Stimulated activated CD4-positive, alpha-beta T cell treated with anti-CD3 and anti-CD28 coated beads, Interleukin-1b, Interleukin-23, amount 100 ng/mL, for 4 hours (primary cell): ENCODE measurements around the gene AFG1L.
"Not testable (repeated sequence)": the region's sequence is repeated elsewhere in the genome, so short reads cannot be mapped to it uniquely, and the experiment has no call there.

Experiments
- DNase-seq, 2 donors: peaks; one replicate each; pipeline ENCODE4 v3.0.0-alpha.2; 2020; ENCODE audit warnings: low read depth in 2 of 2

Gene AFG1L

DNA sequence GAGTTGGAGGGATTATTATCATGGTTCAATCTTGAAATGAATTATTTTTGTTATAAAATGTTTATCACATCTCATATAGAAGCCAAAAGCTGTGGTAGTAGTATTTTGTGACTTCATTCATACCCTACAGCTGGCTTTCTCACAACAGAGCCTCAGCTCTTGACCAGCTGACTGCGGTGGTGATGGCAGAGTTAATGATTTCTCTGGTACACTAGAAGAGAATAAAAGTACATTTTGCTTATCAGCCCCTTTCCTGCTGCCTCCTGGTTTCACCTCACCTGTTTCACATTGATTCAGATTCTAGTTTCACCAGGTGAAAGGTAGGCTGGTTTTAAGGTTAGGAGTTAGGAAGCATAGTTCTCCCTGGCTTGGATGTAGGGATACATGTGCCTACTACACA lies 55.7 kb downstream of the AFG1L start:
- no peak for DNase-seq

DNA sequence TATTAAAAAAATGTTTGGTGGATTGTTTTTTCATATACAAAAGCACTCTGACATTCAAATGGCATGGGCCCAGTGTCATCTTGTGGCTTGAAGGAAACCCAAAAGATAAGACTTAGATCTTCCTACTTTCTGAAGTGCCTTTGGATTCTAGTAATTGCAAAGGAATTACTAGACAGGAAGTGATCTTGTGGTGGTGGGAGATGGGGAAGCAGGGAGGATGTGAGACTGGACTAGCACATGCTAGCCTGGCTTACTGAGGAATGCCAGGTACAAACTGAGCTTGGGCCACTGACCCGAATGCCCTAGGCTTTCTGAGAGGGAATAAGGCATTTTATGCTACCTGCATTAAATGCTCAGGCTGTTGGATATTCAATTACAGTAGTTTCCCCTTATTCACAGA lies 59.0 kb downstream of the AFG1L start:
- no peak for DNase-seq

DNA sequence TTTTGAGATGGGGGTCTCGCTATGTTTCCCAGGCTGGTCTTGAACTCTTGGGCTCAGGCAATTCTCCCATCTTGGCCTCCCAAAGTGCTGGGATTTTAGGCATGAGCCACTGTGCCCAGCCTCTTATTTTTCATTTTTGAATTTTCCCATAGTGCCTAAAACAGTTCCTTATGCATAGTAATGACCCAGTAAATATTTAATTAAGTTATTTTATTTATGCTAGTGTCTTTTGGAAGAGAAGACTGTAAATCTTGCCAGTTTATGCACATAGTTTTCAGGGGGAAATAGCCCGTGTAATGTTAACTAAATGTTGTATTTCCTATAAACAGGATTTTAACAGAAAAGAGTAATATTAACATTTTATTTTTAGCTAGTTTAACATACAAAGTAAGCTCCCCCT lies 60.3 kb downstream of the AFG1L start:
- DNase-seq = no peak

DNA sequence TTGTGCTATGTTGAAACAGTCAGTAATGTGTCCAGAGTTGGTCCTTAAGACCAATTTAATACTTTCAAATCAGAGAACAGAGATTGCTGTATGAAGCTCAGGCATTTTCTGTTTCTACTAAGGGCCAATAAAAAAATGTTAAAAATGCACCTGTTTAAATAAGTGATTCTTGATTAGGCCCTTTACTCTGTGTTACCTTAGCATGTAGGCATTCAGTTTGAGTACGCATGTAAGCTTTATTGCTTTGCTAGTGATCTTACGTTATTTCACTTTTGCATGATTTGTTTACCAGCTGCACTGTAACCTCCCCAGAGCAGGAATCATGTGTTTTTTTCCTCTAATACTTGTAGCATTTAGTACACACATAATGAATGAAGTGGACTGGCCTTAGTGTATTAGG lies 61.0 kb downstream of the AFG1L start:
- no peak for DNase-seq

DNA sequence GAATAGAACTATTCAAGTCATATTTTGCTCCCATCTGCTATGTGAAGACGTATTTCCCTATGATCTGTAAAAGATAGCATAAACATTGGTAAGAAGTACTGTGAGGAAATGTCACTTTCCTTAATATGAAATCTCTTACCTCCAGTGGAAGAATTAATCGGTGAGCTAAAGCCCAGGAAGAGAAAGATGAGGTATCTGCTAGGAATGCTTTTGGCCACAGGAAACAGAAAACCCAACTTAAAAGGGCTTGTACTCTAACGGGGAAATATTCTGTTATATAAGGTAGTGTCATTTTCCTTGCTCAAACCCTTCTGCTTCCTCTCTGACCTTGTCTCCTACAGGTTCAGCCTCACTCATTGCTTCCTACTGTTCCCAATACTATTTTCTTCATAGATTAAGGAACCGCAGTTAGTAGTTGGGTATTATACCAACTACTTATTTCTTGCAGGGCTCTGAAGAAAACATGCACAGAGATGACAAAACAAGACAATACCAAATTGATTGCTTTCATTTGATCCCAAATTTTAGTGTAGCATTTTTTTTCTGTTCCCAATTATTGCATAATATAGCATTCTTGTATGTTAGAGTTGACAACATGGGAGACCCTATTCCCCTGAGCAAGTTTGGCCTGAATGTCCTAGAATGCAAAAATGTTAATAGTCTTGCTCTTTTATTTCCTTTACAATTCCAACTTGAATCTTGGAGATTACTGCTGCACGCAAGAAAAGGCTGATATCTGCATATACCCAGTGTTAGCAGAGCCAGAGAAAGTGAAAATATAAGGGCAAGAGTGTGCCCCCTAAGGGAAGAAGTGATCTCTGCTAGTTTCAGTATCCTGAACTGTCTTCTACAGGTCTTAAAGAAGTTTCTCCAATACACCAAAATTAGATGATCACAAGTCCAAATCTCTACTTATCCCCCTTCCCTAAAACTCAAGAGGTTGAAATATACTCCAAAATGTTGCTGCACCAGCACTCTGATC lies 65.3 kb downstream of the AFG1L start:
- DNase-seq = no peak

DNA sequence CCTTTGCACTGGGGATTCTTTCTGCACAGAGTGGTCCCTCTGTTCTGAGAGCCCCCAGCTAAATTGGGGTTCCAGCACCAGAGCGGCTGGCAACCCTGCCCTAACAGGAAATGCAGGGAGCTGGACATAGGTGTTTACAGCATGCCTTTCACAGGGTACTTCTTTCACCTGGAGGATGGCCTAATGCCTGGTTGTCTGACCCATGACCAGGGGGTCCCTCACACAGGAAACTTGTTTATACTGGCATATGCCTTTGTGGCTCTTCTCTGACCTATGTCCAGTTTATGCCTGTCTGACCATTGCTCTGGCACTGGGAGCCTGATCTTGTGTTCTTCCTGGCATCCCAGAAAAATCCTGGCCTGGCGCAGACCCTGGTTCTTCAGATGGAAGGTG lies 66.1 kb downstream of the AFG1L start:
- DNase-seq = no peak

DNA sequence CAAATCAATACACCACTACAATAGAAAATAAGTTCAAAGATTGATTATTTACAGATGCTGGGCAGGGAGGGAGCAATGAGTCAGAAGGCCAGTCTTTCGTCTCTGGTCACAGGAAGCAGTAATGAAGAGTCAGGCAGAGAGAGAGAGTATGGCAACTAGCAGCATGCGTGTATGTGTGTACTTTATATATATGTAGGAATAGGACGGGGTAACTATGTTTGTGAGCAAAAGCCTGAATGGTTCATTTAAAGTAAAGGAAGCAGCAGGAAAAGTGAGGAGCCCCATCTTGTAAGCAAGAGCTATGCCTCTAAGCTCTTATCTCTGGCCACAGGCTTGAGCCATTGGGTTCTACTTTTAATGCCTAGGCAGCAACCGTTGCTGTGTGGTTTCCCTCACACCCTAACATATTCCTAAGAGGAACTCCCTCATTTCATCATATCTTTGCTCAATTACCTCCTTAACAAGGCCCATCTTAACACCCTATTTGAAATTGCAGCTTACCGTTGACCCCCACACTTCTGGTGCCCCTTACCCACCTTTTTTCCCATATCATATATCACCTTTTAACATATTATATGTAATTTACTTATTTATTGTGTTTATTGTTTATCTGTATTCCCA lies 66.6 kb downstream of the AFG1L start:
- no peak for DNase-seq

DNA sequence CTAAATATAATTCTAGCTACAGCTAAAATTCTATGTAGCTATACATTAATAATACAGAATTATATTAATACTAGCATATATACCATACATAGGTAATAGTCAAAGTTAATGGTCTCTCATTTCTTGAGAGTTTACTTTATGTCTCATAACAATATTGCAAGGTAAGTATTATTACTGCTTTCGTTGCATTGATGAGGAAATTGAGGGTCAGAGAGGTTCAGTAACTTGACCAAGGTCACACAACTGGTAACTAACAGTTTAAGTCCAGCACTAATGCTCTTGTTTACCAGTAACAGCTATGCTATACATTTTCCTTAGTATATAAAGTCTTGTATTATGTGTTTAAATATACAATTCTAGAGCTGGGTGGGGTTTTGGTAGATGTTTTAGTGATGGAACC lies 67.6 kb downstream of the AFG1L start:
- no peak for DNase-seq

DNA sequence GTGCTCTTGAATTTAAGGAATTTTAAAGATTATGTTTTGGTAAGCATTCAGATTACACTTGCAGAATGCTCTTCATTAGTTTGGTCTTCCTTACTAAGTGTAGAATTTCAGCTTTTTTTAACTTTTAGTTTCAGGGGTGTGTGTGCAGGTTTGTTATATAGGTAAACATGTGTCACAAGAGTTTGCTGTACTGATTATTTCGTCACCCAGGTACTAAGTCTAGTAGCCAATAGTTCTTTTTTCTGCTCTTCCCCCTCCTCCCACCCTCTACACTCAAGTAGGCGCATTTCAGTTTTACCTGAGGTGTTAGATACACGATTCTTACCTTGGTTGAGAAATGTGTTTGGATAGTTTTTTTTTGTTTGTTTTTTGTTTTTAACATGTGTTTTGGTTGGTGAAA lies 68.3 kb downstream of the AFG1L start:
- no peak for DNase-seq

DNA sequence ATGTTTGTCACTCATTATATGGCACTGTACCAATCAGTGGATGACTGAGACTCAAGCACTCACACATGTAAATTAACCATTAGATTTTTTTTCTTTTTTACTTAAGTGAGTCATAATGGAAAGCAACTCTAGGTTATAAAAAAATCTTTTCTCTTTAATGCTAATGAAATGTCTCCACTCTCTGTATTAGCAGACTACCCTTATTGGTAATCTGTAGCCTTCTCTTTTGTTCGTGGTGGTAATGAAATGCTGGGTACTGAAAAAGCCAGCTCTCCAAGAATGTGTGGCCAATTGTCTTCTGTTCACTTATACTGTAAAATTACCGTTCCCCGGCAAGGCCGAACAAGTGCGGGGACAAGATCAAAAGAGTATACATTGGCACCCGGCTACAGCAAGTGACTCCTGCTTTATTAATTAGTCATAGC lies 69.0 kb downstream of the AFG1L start:
- DNase-seq = no peak

DNA sequence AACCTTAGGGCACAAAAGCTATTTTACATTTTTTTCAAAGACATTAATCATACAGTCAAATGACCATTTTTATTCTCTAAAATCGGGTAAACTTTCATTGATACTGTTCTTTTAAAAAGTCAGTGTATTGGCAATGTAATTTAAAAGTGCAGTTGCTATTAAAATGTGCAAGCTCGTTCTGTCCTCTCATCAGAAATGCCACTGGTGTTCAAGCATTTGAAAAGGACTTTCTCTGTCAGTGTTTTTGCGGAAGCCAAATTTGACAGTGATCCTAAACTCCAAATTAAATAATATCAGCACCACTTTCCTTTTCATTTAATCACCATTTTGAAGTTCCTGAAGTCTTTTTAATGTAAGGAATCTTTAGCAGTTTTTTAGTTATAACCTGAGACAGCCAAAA lies 69.6 kb downstream of the AFG1L start:
- DNase-seq = no peak

DNA sequence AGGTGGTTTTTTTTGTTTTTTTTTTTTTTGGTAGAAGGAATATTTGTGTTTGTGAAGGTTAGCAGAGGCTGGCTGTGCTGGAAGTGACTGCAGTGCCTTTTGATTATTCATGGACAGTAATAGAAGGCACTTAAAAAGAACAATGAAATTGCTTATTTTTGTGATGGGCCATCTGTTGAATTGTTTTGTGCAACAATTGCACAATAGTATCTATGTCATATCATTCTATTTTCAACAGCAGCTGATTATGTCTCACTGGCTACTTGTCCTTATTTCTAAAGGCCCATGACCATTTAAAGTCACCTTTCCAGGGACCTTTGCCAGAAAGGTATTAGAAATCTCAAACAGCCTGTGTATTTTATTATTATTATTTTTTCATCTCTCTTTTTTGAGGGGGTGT lies 70.6 kb downstream of the AFG1L start:
- no peak for DNase-seq

DNA sequence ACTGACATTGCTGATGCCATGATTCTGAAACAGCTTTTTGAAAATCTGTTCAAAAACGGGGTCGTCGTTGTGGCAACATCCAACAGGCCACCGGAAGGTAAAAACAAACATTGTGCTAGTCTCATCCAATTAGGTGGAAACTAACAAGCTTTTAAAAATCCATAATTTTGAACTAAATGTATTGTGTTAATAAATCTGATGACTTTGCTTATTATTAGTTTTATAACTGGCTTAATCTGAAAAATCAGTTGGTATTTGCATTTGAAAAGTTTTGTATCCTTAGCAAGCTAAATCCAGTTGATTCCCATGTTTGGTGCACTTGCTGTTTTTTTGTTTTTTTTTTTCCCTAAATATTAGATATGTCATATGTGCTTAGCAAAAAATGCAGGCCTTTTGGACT lies 71.4 kb downstream of the AFG1L start:
- DNase-seq = no peak

DNA sequence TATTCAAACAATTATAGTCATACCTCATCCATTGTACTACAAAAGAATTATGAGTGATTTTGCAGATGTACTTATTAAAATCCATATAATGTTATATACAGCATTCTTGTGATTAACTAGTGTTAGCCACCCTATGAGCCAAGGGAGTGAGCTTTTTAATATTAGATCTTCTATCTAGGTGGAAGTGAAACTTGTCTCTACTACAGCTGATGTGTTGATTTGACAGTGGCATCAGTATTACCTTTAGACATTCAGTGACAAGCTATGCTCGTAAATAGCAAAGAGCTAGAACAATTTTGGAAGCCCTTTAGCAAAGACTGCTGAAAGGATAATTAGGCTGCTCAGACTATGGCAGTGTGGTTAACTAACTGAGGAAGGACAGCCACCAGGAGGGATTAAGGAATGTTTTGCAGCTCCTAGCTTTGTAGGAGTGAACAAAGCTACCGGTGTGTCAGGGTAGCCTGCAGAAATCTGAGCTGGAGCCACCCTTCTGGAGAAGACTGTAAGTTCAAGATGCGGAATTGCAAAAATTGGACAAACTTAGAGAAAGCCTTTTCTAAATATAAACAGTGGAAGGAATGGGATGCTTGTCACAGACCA lies 73.7 kb downstream of the AFG1L start:
- no peak for DNase-seq

DNA sequence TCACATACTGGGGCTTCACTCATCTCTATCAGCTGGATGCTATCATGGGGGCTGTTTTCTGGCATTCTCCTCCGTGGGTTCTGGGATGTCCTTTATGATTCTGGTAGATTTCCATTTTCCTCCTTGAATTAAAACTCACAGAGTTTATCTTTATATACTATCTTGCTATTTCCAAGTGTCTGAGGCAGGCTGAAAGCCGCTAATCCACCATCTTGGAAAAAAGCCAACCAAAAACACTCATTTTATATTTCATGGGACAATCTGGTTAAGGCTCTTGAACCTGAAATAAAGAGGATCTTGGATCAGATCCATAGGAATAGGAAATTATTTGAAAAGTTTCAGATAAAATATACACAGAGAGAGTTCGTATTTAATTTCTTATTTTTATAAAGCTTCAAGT lies 86.0 kb downstream of the AFG1L start:
- no peak for DNase-seq

DNA sequence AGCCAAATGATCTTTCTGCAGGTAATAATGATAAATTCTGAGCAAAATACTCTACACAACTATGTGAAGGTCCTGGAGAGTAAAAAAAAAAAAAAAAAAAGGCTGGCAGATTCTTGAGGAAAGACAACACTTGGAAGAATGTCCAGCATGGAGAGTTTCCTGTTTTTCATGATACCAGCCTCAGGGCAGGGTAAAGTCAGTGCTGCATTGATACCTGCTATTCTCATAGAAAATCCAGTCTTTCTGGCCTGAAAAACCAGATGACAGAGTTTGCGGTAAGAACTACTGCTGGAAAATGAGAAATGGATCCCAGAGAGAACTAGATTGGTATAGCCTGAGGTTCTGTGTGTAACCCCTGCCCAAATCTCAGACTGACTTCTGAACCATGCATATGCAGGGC lies 89.1 kb downstream of the AFG1L start:
- DNase-seq = no peak

DNA sequence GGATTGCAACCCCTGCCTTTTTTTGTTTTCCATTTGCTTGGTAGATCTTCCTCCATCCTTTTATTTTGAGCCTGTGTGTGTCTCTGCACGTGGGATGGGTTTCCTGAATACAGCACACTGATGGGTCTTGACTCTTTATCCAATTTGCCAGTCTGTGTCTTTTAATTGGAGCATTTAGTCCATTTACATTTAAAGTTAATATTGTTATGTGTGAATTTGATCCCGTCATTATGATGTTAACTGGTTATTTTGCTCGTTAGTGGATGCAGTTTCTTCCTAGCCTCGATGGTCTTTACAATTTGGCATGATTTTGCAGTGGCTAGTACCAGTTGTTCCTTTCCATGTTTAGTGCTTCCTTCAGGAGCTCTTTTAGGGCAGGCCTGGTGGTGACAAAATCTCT lies 94.3 kb downstream of the AFG1L start:
- DNase-seq = not testable (repeated sequence)

DNA sequence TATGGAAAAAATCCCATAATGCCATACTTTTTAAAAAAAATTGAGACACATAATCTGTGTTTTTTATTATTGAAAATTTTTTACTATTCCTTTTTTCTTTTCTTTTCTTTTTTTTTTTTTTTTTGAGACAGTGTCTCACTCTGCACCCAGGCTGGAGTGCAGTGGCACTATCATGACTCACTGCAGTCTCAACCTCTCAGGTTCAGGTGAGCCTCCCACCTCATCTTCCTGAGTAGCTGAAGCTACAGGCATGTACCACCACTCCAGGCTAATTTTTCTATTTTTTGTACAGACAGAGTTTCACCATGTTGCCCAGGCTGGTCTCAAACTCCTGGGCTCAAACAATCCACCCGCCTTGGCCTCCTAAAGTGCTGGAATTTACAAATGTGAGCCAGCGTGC lies 100.4 kb downstream of the AFG1L start:
- DNase-seq = no peak

DNA sequence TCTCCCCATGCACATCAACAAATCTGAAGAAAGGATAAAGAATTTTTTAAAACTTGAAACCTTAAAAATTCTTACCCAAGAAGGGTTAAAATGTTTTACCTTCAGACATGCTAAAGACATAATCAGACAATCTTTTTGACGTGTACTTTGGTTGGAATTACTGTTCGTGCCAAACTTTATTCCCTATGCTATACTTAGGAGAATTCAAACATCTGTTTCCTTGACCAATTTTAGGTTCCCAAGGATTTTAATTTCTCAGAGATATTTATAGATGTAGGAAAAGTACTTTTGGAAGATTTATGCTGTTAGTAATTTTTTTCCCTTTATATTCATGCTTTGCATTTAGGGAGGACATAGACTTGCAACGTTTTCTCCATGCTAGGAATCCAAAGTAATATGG lies 108.4 kb downstream of the AFG1L start:
- no peak for DNase-seq

DNA sequence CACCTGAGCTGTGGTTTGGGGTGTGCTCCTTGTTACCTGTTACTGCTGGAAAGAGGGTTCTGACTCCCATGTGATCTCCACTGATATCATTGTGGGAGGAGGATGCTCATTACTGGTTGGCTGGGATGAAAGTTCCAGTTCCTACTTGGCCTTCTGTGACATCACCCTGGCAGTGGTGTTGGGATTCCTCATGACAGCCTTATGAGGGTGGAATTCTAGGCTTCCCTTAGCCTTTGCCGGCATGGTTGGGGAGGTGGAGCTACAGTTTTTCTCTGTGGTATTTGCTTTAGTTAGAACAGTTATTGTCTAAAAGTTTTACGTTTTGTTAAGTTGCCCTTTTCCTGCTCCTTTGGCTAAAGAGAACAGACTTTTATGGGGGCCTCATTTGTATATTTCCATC lies 112.1 kb downstream of the AFG1L start:
- DNase-seq = no peak

DNA sequence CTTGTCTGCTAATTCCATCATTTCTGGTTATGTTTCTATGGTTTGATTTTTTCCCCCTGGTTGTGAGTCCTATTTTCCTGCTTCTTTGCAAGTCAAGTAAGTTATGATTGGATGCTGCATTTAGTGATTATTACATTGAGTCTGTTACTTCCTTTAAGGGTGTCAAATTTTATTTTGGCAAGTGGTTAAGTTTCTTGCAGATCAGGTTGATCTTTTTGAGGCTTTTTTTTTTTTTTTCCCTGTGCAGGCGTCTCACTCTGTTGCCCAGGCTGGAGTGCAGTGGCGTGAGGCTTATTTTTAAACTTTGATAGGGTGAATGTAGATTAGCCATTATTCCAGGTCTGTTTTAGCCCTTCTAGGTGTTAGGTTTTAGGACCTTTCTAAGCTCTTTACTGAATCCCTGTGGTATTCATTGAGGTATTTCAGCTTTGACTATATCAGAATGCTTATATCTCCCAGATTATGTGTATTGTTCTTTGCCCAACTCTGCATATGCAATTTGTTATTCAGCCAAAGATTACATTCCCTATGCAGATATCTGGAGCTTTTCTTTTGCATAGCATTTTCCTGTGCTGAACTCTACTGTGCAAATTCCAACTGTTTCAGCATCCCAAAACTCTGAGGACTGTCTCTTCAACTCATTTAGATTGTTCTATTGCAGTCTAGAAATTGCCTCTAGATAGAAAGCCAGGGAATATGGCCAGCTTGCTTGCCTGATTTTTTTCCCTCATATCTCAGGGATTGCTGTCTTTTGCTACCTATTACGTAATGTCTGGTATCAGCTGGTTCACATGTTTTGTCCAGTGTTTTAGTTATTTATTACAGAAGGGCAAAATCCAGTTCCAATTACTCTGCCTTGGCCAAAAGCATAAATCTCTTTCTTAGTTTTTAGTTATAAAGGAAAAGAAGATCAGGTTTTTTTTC lies 113.3 kb downstream of the AFG1L start:
- no peak for DNase-seq

DNA sequence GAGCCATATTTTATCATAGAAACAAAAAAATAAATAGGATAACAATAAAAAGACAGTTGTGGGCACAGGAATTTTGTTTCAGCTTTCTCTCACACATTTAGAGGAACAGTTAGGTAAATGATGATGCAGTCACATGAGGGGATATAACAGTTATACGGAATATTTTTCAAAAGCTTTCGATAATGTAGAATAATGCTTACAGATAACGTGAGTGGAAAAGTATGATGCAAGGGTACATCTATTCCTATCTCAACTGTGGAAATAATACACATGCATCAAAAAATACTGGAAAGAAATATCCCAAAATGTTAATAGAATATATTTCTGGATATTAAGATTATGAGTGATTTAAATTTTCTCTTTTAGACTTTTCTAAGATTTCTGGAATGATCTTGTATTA lies 114.0 kb downstream of the AFG1L start:
- no peak for DNase-seq
